GM19463 (cell line): ENCODE data around the gene RNF13.
"Not testable (repeated sequence)": the region's sequence is repeated elsewhere in the genome, so short reads cannot be mapped to it uniquely, and the experiment has no call there.

Source experiments
- ATAC-seq: cut with Tn5 transposase; IDR thresholded peaks from one replicate; pipeline ENCODE4 v1.9.1; 2021; ENCODE audit warnings: mild to moderate bottlenecking, moderate library complexity; ENCODE audit not compliant: unreplicated experiment

RNF13 gene

DNA sequence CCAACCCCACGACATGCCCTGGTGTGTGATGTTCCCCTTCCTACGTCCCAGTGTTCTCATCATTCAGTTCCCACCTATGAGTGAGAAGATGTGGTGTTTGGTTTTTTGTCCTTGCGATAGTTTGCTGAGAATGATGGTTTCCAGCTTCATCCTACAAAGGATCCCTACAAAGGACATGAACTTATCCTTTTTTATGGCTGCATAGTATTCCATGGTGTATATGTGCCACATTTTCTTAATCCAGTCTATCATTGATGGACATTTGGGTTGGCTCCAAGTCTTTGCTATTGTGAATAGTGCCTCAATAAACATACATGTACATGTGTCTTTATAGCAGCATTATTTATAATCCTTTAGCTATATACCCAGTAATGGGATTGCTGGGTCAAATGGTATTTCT is 131.0 kb downstream of the RNF13 start:
- ATAC-seq, result not testable (repeated sequence)

GRCh38 chr3:149947231-149947630 is 134.2 kb downstream of the RNF13 start:
- ATAC-seq, result no peak

GRCh38 chr3:149949181-149949580 is 136.2 kb downstream of the RNF13 start:
- ATAC-seq, result no peak

- no peak for ATAC-seq
Measured at GRCh38 chr3:149954812-149955211, 141.8 kb downstream of the RNF13 start.

- no peak for ATAC-seq
Measured at GRCh38 chr3:149955449-149955848, 142.4 kb downstream of the RNF13 start.

GRCh38 chr3:149957361-149958125 is 144.5 kb downstream of the RNF13 start:
- no peak for ATAC-seq

GRCh38 chr3:149958171-149958796 is 145.3 kb downstream of the RNF13 start:
- no peak for ATAC-seq

DNA sequence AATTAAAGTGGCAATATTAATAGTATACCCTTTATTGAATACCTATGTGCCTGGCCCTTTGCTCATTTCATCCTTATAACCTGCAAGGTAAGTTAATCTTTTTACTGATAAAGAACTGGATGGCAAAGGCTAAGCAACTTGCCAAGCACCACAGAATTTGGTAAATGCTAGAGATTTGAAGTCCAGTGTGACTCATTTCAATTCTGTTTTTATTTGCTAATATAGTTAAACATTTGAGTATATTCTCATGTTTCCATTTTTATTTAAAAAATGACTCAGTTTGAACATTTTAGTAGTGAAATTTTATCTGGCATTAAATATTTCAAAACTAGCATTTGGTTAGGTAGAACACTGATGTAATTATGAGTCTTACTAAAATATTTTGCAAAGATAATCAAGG is 146.4 kb downstream of the RNF13 start:
- ATAC-seq, result no peak

DNA sequence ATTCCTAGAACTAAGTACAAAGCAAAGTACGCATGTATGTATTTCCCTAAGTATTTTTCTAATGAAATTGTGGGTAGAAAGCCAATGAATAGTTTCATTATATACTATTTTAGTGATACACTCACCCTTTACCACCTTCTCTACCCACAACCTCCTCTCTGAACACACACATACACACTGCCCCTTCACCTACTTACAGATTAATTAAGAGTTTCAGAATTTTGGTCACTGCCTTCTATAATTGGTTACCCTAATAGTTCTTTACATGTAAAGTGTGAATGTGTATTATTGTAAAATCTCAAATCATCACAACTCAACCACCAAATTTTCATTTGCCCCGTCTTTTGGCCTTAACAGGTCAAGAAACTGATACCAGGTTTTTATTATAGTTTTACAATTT is 150.5 kb downstream of the RNF13 start:
- no peak for ATAC-seq

- no peak for ATAC-seq
Measured at GRCh38 chr3:149964291-149964690, 151.3 kb downstream of the RNF13 start.

GRCh38 chr3:149965278-149965677 is 152.3 kb downstream of the RNF13 start:
- no peak for ATAC-seq

- no peak for ATAC-seq
Measured at GRCh38 chr3:149967086-149967685, 154.2 kb downstream of the RNF13 start.

DNA sequence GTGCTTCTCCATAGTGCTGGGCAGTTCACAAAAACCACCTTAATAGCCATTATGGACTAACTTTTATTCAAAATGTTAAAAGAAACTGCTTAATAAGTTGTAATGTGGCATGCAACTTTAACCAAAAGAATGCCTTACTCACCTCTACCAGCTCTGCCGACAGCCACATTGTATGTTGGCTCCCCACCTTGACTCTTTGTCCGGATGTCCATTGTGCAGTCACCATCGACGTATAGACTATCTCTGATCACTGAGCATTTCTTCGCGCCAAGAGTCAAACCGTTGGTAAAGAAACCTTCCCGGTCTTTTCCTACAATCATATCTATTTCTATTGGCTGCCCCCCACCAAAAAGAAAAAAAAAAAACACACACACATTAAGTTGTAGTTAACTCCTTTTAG is 155.2 kb downstream of the RNF13 start:
- no peak for ATAC-seq

DNA sequence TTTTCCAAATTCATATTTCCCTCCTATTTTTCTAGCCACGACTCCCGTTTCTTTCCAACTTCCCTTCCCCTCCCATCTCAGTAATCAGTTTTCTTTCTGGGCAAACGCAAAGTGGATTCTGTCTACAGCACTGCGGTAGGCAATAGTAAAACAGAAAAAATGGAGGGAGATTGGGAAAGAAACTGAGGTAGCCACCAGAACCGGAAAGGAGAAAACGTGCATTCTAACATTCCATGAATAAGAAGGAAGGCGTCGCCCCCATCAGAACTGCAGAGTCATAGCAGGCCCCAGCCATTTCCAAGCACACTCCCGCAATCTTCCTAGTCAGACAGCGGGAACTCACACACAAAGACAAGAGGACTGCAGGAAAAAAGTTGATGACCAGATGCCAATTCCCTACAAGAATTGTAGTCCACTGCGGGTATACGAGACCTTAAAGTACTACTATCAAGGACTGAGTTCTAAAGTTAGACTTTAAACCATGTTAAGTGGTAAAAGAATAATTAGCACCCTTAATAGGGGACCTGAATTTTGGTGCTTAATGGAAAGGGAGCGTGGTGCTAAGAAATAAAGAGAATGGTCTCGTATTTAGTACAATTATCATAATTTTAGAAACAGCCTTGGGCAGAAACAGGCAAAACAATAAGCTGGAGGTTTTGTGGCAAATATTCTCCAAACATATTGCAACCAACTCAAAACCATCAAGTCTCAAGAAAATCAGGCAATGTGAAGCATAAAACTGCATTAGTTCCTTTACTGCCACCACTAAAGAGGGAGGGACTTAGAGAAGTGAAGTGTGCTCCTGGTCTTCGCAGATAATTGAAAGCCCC is 156.3 kb downstream of the RNF13 start:
- no peak for ATAC-seq

GRCh38 chr3:149969940-149970715 is 157.1 kb downstream of the RNF13 start:
- ATAC-seq, result peak; percentile 55

- peak; percentile 47 for ATAC-seq
Measured at GRCh38 chr3:149970716-149971402, 157.8 kb downstream of the RNF13 start, which contains the start of gene PFN2. Gene PFN2, minus strand, starts transcription at chr3:149970895. Its CDS starts 39 bp downstream, at chr3:149970856.

DNA sequence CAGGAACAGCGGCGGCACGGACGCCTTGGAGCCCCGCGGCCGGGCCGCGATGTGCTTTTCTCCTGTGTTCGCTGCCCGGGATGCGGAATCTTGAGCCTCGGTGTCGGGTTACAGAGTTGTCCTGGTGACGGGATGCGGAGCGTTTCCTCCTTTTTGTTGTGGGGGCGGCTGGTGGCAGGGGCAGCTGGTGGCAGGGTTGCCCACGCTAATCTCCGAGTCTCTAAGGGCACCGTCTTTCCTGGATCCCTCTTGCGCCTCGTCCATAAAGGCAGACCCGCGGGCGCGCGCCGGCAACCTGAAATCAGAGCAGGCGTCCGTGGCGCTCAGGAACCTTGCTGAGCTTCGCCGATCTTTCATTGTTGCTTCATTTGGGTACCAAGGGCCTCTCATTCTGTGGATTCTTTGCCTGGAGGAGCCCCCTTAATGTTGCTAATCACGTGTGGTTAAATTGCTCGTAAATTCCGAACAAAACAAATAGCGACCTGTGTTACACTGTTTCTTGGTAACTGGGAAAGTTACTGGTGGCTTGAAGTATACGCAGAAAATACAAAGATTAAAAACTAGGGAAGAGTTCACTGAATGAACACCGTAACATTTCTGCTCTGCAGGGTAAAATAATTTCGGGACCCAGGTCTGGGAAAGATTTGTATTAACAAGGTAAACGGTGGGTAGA is 158.5 kb downstream of the RNF13 start:
- peak; percentile 12 for ATAC-seq

GRCh38 chr3:149975919-149976318 is 162.9 kb downstream of the RNF13 start:
- ATAC-seq, result no peak

- ATAC-seq, result no peak
Measured at GRCh38 chr3:149977386-149977785, 164.4 kb downstream of the RNF13 start.
